Liver (tissue), 3 donors: ENCODE results near the gene CFAP299.
"Not testable (repeated sequence)": the region's sequence is repeated elsewhere in the genome, so short reads cannot be mapped to it uniquely, and the experiment has no call there.

Experiments used
- CTCF ChIP-seq: fragments of 150-350 bp; IDR thresholded peaks from 2 replicates; pipeline ENCODE4 v1.5.1; 2017; ENCODE audit warnings: improper control_type of control experiment, low read depth, low read length; ENCODE audit not compliant: missing input control
- GABPA ChIP-seq, 2 donors: IDR thresholded peaks in 1 of 2; conservative IDR thresholded peaks in 1 of 2; 2 replicates each; pipeline ENCODE4 v1.6.1; 2016; ENCODE audit warnings: antibody characterized with exemption in 2 of 2, mild to moderate bottlenecking in 1 of 2, moderate library complexity in 1 of 2
- HNF4G ChIP-seq: IDR thresholded peaks from 2 replicates; pipeline ENCODE4 v1.6.1; 2016; ENCODE audit warnings: antibody characterized with exemption
- JUND ChIP-seq, 2 donors: IDR thresholded peaks; 2 replicates each; pipeline ENCODE4 v1.6.1; 2016; ENCODE audit warnings: antibody characterized with exemption in 2 of 2
- YY1 ChIP-seq: IDR thresholded peaks from 2 replicates; pipeline ENCODE4 v1.6.1; 2016; ENCODE audit warnings: antibody characterized with exemption, mild to moderate bottlenecking
- TF ChIP-seq, protein P1 (sequence below): IDR thresholded peaks from 2 replicates; pipeline ENCODE4 v1.6.1; 2016; ENCODE audit warnings: antibody characterized with exemption
- TF ChIP-seq, protein P2 (sequence below): IDR thresholded peaks from 2 replicates; pipeline ENCODE4 v1.6.1; 2016; ENCODE audit warnings: antibody characterized with exemption, mild to moderate bottlenecking
- donor health status: healthy.
- donor health status: healthy.

DNA sequence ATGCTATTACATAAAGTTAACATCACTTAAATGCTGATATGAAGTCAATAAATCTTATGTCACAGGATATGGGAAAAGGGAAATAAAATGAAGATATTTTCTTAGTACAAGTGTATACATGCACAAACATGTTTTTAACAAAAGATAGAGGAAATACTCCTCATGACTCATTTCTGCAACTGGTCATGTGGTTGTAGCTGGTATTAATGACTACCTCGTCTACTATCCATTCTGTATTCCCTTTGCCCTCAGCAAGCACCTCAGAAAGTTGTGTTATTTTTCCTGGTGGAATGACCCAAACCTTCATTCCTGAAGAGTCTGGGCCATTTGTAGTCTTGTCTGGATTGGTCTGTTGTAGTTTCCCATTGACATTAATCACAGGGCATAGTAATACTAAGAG is 458.1 kb downstream of the CFAP299 start:
- not testable (repeated sequence) for TF ChIP-seq YY1; CTCF; HNF4G; JUND (IDR thresholded peaks at IDR 0.05); GABPA (IDR thresholded peaks at IDR 0.05 in 1 of 2, conservative IDR thresholded peaks at IDR 0.05 in 1 of 2)
- TF ChIP-seq, protein P1, sequence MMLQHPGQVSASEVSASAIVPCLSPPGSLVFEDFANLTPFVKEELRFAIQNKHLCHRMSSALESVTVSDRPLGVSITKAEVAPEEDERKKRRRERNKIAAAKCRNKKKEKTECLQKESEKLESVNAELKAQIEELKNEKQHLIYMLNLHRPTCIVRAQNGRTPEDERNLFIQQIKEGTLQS, result not testable (repeated sequence)
- TF ChIP-seq, protein P2, sequence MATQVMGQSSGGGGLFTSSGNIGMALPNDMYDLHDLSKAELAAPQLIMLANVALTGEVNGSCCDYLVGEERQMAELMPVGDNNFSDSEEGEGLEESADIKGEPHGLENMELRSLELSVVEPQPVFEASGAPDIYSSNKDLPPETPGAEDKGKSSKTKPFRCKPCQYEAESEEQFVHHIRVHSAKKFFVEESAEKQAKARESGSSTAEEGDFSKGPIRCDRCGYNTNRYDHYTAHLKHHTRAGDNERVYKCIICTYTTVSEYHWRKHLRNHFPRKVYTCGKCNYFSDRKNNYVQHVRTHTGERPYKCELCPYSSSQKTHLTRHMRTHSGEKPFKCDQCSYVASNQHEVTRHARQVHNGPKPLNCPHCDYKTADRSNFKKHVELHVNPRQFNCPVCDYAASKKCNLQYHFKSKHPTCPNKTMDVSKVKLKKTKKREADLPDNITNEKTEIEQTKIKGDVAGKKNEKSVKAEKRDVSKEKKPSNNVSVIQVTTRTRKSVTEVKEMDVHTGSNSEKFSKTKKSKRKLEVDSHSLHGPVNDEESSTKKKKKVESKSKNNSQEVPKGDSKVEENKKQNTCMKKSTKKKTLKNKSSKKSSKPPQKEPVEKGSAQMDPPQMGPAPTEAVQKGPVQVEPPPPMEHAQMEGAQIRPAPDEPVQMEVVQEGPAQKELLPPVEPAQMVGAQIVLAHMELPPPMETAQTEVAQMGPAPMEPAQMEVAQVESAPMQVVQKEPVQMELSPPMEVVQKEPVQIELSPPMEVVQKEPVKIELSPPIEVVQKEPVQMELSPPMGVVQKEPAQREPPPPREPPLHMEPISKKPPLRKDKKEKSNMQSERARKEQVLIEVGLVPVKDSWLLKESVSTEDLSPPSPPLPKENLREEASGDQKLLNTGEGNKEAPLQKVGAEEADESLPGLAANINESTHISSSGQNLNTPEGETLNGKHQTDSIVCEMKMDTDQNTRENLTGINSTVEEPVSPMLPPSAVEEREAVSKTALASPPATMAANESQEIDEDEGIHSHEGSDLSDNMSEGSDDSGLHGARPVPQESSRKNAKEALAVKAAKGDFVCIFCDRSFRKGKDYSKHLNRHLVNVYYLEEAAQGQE, result not testable (repeated sequence)
